OCI-LY7 (cell line): ENCODE results near the gene GRWD1.

Experiments
- CTCF ChIP-seq: fragments of 200-600 bp; sonication (generic); conservative IDR thresholded peaks from 2 replicates; pipeline ENCODE4 v1.5.1; 2014; ENCODE audit warnings: mild to moderate bottlenecking, antibody characterized with exemption, low read length, moderate library complexity, mixed read lengths
- EZH2phosphoT487 ChIP-seq: fragments of 200-600 bp; sonication (generic); IDR thresholded peaks from 2 replicates; pipeline ENCODE4 v1.6.1; 2018; ENCODE audit warnings: low read depth, borderline replicate concordance, mild to moderate bottlenecking, mixed run types, antibody characterized with exemption, low read length, moderate library complexity, mixed read lengths

GRCh38 chr19:48456864-48457263 lies 11.1 kb downstream of the GRWD1 start:
- TF ChIP-seq CTCF = no peak
- TF ChIP-seq EZH2phosphoT487 = no peak
